ENCODE measurements around the gene NTSR1.

GRCh38 chr20:62718546-62718945 is 9.9 kb downstream of the NTSR1 start:
- TF ChIP-seq CTCF (IDR thresholded peaks at IDR 0.05; ENCODE audit: insufficient read depth, low read length) (no peak), POLR2AphosphoS5 (IDR thresholded peaks at IDR 0.05; ENCODE audit: low read depth) (no peak), SPI1 (IDR thresholded peaks at IDR 0.05; ENCODE audit: borderline replicate concordance, low read depth) (no peak)
